Lower lobe of right lung (tissue), 2 donors: ENCODE data around the gene ESPN. TPM values are rescaled to one million over a fixed set of nuclear protein-coding genes. Genes with fewer than 3 reads are reported as not detected.

Source experiments
- ATAC-seq, 2 donors: fragments of 200-7000 bp; cut with Tn5 transposase; one replicate each; pipeline ENCODE4 v1.9.1; 2020 to 2022; ENCODE audit warnings: mild to moderate bottlenecking in 2 of 2, moderate library complexity in 2 of 2
- DNase-seq: peaks from one replicate; pipeline ENCODE4 v3.0.0-alpha.2; 2020
- H3K27ac ChIP-seq: fragments of 200-600 bp; one replicate; pipeline ENCODE4 v1.8.0; 2022
- H3K27me3 ChIP-seq: fragments of 200-600 bp; one replicate; pipeline ENCODE4 v1.8.0; 2022; ENCODE audit warnings: low read depth
- H3K36me3 ChIP-seq: fragments of 200-600 bp; one replicate; pipeline ENCODE4 v1.8.0; 2022; ENCODE audit warnings: mild to moderate bottlenecking
- H3K4me1 ChIP-seq: fragments of 200-600 bp; one replicate; pipeline ENCODE4 v1.8.0; 2022
- H3K4me3 ChIP-seq: fragments of 200-600 bp; one replicate; pipeline ENCODE4 v1.8.0; 2022; ENCODE audit warnings: mild to moderate bottlenecking
- H3K9me3 ChIP-seq: fragments of 200-600 bp; one replicate; pipeline ENCODE4 v1.8.0; 2022
- CTCF ChIP-seq: fragments of 200-600 bp; IDR thresholded peaks from one replicate; pipeline ENCODE4 v1.8.0; 2022; ENCODE audit warnings: antibody characterized with exemption, mild to moderate bottlenecking
- intact Hi-C: fragments of 100-400 bp; cut with DNase I; formaldehyde crosslinking; loops from one replicate; pipeline ENCODE4 v1.11.0; 2022
- total RNA-seq: library from RNA; stranded (reverse); fragmentation: NEBNext Ultra II Directional; extraction: Animal tissue kit (Norgen Biotek cat#: 25700); gene quantifications from one replicate; pipeline ENCODE4 v1.2.1, GENCODE V29; 2021
- donor health status: DM: no; HTN: yes; CAD: no; lungs with severe emphysema.

Gene ESPN
- total RNA-seq, 1 donor from 2014 or later: 8.3 TPM

DNA sequence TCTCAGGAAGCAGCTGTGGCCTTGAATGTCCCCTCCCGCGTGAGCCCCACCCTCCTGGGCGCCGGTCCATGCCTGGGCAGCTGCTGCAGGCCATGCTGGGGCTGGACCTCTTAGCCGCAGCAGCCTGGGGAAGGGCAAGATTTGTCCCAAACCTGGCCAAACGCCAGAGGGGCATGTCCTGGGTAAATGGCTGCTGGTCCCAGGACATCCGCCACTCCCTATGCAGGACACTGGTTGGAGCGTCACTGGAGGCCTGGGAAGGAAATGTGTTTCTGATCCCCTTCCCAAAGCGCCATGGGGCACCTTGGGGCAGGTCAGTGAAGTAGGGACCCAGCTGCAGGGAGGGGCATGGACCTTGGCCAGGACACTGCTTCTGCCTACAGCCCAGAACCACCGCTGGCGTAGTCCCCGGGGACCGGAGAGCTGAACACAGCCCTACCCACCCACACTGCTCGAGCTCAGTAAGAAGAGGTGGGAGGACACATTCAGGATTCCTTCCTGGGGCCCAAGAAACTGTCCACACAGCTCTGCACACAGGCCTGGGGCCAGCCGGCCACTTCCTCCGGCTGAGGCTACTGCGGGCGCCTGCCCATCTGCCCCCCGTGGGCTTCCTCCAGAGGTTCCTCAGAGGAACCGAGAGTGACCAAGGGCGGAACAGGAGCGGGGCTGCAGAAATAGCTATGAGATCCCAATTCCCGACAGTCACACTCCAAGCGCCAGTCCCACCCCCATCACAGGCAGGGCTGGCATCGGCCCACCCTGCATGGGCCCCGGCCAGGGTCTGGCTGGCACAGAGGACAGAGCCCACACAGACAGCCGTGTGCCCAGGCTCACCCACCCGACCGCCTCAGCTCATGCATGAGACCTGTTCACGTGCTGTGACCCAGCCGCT, 77.7 kb downstream of the ESPN start:
- DNase-seq (no peak), ATAC-seq (peak in 1 of 2 donors; percentile 23)
- Histone ChIP-seq H3K4me1 (peaks cover 23% of the 10 kb centered on the region), H3K27ac (peak overlapping the region; percentile 18), H3K27me3 (peaks cover 9% of the 10 kb centered on the region), H3K4me3 (no peak overlapping the region), H3K9me3 (no peaks in the 10 kb centered on the region), H3K36me3 (no peaks in the 10 kb centered on the region)
- intact Hi-C loops: no loop called here
- TF ChIP-seq CTCF: no peak

- DNase-seq (no peak), ATAC-seq (no peak)
- TF ChIP-seq CTCF: no peak
- Histone ChIP-seq H3K9me3 (no peaks in the 10 kb centered on the region), H3K4me3 (no peak overlapping the region), H3K36me3 (no peaks in the 10 kb centered on the region), H3K4me1 (peaks cover 14% of the 10 kb centered on the region), H3K27me3 (no peaks in the 10 kb centered on the region), H3K27ac (no peak overlapping the region)
- intact Hi-C loops: no loop called here
Measured at GRCh38 chr1:6503884-6504602, 79.5 kb downstream of the ESPN start.

GRCh38 chr1:6504887-6505286, 80.3 kb downstream of the ESPN start:
- H3K4me1 ChIP-seq: peaks cover 14% of the 10 kb centered on the region
- no peaks in the 10 kb centered on the region for H3K36me3 ChIP-seq
- ATAC-seq: no peak
- intact Hi-C loops: no loop called here
- no peaks in the 10 kb centered on the region for H3K9me3 ChIP-seq
- no peak overlapping the region for H3K27ac ChIP-seq
- H3K4me3 ChIP-seq: no peak overlapping the region
- H3K27me3 ChIP-seq: no peaks in the 10 kb centered on the region
- DNase-seq: no peak
- no peak for TF ChIP-seq CTCF

DNA sequence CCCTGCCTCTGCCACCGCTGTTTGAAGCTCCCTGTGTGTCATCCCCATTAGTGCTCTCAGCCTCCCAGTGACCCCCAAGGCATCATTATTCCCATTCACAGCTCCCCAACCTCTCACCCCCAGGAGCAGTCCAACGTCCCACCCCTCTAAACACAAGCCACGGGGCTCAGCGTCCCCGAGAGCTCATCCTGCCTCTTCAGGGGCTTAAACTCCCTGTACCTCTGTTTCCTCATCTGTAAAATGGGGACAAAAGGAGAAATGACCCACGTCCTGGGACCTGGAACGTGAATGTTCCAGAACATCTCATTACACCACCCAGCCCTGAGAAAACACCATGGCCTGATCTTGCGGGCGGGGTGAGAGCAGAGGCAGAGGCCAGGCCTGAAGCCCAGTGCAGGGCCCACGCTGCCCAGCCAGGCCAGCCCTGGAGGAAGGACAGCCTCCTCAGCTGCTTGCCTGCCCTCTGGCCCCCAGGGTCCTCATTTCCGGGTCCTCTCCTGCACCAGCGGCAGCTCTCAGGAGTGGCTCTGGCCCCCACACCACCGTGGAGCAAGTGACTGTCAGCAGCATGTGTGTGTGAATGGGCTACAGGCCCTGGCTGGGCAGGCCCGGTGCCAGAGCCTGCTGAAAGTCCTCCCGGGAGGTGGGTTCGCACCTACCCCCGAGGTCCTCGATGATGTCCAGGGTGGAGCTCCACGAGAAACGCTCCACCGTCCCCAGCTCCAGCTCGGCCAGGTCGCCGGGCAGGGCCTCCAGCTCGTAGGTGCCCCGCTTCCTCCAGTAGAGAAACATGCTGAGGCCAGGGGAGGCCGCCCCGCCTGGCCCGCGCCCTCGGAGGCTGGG, 81.0 kb downstream of the ESPN start:
- TF ChIP-seq CTCF: no peak
- Histone ChIP-seq H3K9me3 (no peaks in the 10 kb centered on the region), H3K27me3 (no peaks in the 10 kb centered on the region), H3K4me1 (peaks cover 14% of the 10 kb centered on the region), H3K4me3 (no peak overlapping the region), H3K27ac (no peak overlapping the region), H3K36me3 (no peaks in the 10 kb centered on the region)
- intact Hi-C loops: no loop called here
- DNase-seq (no peak), ATAC-seq (no peak)
